Stimulated activated naive CD8-positive, alpha-beta T cell treated with anti-CD3 and anti-CD28 coated beads, Interleukin-15, Interleukin-2, amounts not matched to agents 100 ng/mL and 50 ng/mL, for 24 hours (primary cell): ENCODE results near the gene PDE7B.

Experiments
- H3K27ac Mint-ChIP-seq: one replicate; pipeline ENCODE4 v1.8.0; 2021; ENCODE audit warnings: mild to moderate bottlenecking, mixed read lengths
- H3K27me3 Mint-ChIP-seq: one replicate; pipeline ENCODE4 v1.8.0; 2021; ENCODE audit warnings: mixed read lengths
- H3K36me3 Mint-ChIP-seq: one replicate; pipeline ENCODE4 v1.8.0; 2021; ENCODE audit warnings: low read depth, mixed read lengths
- H3K4me1 Mint-ChIP-seq: one replicate; pipeline ENCODE4 v1.8.0; 2021; ENCODE audit warnings: low read depth, mixed read lengths
- H3K4me3 Mint-ChIP-seq: one replicate; pipeline ENCODE4 v1.8.0; 2021; ENCODE audit warnings: mild to moderate bottlenecking, mixed read lengths
- H3K9me3 Mint-ChIP-seq: one replicate; pipeline ENCODE4 v1.8.0; 2021; ENCODE audit warnings: mixed read lengths

Gene PDE7B

DNA sequence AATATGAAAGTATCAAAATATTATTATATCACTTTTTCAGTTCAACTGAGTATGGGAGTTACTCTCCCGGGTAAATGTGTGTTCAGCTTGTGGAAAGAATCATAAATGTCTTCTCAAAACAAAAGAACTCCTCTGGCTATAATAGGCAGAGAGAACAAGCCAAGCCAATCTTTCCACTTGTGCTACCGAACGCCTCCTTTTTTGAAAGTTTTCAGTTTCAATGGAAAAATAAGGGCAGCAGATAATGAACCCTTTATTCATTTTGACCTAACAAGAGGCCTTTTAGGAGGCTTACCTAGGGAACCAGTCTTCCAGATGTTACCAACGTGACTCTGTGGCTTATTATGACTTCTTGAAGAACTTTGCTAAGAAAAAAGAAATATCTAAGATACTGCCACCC, 67.5 kb downstream of the PDE7B start:
- H3K27ac Mint-ChIP-seq: peak overlapping the region; percentile 32
- no peaks in the 10 kb centered on the region for H3K36me3 Mint-ChIP-seq
- H3K9me3 Mint-ChIP-seq: no peaks in the 10 kb centered on the region
- H3K27me3 Mint-ChIP-seq: no peaks in the 10 kb centered on the region
- H3K4me1 Mint-ChIP-seq: peaks cover 36% of the 10 kb centered on the region
- H3K4me3 Mint-ChIP-seq: no peak overlapping the region

DNA sequence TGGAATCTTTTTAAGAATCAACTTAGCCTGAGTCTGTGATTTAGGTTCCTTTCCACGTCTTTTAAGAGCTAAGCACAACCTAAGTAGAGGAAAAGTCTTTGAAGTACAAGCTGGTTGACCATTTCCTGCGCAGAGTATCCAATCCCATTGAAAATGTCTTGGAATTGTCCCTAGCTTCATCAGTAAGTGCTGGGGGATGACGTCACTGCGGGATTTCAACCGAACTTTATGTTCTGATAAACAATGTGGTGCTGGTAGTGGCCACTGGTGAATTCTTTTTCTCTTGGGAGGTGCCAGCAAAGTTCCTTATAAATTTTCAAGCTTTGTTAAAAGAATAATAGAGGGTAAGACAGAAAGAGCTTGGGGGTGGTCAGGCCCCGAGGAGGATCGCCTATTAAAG, 69.2 kb downstream of the PDE7B start:
- Mint-ChIP-seq H3K36me3 (no peaks in the 10 kb centered on the region), H3K4me3 (no peak overlapping the region), H3K27ac (no peak overlapping the region), H3K9me3 (no peaks in the 10 kb centered on the region), H3K4me1 (peaks cover 30% of the 10 kb centered on the region), H3K27me3 (no peaks in the 10 kb centered on the region)

DNA sequence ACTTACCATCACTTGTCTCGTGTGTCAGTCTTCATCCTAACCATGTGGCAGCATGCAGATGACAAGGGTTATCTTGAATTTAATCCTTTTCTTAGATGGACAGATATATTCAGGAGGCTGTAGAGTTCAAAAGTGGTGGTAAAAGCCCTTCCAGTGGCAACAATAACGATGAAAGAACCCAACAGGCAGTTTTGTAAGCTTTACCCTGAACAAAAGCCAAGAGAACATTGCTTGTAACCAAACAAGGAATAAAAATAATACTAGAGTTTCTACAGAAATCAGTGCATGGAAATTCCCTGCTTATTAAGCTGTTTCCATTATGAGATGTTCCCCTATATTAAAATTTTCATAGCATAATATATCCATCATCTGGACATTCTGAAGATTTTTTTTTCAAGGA, 69.7 kb downstream of the PDE7B start:
- H3K4me1 Mint-ChIP-seq: peaks cover 30% of the 10 kb centered on the region
- no peaks in the 10 kb centered on the region for H3K36me3 Mint-ChIP-seq
- no peaks in the 10 kb centered on the region for H3K27me3 Mint-ChIP-seq
- H3K9me3 Mint-ChIP-seq: no peaks in the 10 kb centered on the region
- H3K27ac Mint-ChIP-seq: no peak overlapping the region
- no peak overlapping the region for H3K4me3 Mint-ChIP-seq

DNA sequence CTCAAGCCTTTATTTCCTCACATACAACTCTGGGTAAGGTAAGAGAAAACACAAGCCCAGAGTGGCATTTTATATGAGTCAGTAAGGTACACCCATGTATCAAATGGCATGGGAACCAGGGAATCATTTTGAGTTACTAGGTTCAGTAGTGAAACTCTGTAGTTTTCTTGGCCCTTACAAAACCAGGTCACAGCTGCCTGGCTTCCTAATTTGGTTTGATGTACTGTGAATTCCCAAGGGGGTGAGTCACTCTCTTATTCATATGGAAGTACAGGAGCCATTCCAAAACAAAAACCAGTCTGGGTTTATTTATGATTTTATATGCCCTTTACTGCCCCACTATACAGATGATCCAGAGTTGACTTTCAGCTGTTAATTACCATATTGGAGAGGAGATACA, 70.7 kb downstream of the PDE7B start:
- Mint-ChIP-seq H3K27me3 (no peaks in the 10 kb centered on the region), H3K27ac (no peak overlapping the region), H3K36me3 (no peaks in the 10 kb centered on the region), H3K4me1 (peaks cover 30% of the 10 kb centered on the region), H3K9me3 (no peaks in the 10 kb centered on the region), H3K4me3 (no peak overlapping the region)

DNA sequence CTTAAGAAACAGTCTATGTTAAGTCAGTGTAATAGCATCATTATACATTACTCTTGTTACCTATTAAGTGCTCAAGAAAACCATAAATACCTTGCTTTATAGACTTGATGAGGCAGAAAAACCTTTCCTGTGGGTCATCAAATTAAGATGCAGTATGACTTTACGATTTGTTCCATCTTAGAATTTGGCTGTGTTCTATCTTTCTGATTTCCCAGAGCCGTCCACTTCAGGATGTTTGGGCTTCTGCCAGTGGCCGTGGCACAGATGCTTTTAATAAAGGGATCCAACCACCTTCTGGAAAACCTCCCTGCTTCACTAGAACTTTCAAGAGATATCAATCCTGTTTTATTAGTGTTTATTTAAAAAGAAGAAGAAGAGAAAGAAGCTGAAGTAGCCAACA, 71.2 kb downstream of the PDE7B start:
- Mint-ChIP-seq H3K27me3 (no peaks in the 10 kb centered on the region), H3K36me3 (no peaks in the 10 kb centered on the region), H3K4me1 (peaks cover 30% of the 10 kb centered on the region), H3K27ac (no peak overlapping the region), H3K9me3 (no peaks in the 10 kb centered on the region), H3K4me3 (no peak overlapping the region)

DNA sequence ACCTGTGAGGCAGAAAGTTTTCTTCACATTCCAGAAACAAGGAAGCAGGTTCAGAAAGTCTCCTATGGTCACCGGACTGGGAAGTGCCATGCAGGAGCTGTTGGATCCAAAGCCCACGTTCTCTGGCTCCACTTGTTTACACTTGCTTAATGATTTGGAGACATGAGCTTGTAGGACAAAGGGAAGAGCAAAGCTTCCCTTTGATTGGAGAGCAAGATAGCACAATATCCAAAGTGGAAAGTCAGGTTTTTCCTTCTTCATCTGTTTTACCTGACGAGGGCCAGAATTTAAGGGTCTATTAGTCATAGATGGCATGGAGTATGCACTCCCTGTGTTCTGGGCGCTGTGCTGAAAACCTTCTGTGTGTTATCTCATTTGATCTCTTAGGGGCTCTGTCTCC, 81.2 kb downstream of the PDE7B start:
- H3K27me3 Mint-ChIP-seq: no peaks in the 10 kb centered on the region
- no peaks in the 10 kb centered on the region for H3K9me3 Mint-ChIP-seq
- H3K36me3 Mint-ChIP-seq: no peaks in the 10 kb centered on the region
- H3K27ac Mint-ChIP-seq: no peak overlapping the region
- H3K4me1 Mint-ChIP-seq: peaks cover 14% of the 10 kb centered on the region
- H3K4me3 Mint-ChIP-seq: no peak overlapping the region

- peaks cover 2% of the 10 kb centered on the region for H3K4me1 Mint-ChIP-seq
- H3K36me3 Mint-ChIP-seq: no peaks in the 10 kb centered on the region
Observed at GRCh38 chr6:135935941-135936601, 84.6 kb downstream of the PDE7B start.

GRCh38 chr6:135936606-135937005, 85.1 kb downstream of the PDE7B start:
- Mint-ChIP-seq H3K27ac (no peak overlapping the region), H3K27me3 (no peaks in the 10 kb centered on the region), H3K36me3 (no peaks in the 10 kb centered on the region), H3K4me3 (no peak overlapping the region), H3K9me3 (no peaks in the 10 kb centered on the region), H3K4me1 (no peaks in the 10 kb centered on the region)

More at GRCh38 chr6:135935941-135936601, 84.6 kb downstream of the PDE7B start:
- no peak overlapping the region for H3K4me3 Mint-ChIP-seq
- H3K27ac Mint-ChIP-seq: no peak overlapping the region
- no peaks in the 10 kb centered on the region for H3K27me3 Mint-ChIP-seq
- H3K9me3 Mint-ChIP-seq: no peaks in the 10 kb centered on the region

DNA sequence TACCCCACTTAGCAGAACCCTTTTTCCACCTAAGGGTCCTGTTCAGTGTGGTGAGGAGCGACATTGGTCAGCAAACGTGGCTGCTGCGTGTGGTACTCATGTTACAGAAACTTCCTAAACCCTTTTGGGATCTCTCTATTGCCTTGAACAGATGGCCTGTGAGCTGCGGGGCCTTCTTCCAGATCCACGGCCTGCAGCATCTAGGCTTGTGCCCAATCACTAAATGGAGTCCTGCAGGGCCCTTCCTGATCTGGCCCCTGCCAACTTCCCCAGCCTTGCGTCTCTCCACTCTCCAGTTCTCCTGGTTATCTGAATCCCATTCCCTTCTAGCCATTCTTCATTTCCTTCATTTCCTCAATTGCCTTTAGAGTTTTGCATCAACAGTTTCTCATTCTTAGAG, 85.6 kb downstream of the PDE7B start:
- no peaks in the 10 kb centered on the region for H3K9me3 Mint-ChIP-seq
- H3K27me3 Mint-ChIP-seq: no peaks in the 10 kb centered on the region
- H3K4me3 Mint-ChIP-seq: no peak overlapping the region
- H3K27ac Mint-ChIP-seq: no peak overlapping the region
- H3K4me1 Mint-ChIP-seq: no peaks in the 10 kb centered on the region
- no peaks in the 10 kb centered on the region for H3K36me3 Mint-ChIP-seq

- Mint-ChIP-seq H3K27me3 (no peaks in the 10 kb centered on the region), H3K4me1 (no peaks in the 10 kb centered on the region), H3K36me3 (no peaks in the 10 kb centered on the region), H3K4me3 (no peak overlapping the region), H3K9me3 (no peaks in the 10 kb centered on the region), H3K27ac (no peak overlapping the region)
Observed at GRCh38 chr6:135938576-135939207, 87.2 kb downstream of the PDE7B start.

DNA sequence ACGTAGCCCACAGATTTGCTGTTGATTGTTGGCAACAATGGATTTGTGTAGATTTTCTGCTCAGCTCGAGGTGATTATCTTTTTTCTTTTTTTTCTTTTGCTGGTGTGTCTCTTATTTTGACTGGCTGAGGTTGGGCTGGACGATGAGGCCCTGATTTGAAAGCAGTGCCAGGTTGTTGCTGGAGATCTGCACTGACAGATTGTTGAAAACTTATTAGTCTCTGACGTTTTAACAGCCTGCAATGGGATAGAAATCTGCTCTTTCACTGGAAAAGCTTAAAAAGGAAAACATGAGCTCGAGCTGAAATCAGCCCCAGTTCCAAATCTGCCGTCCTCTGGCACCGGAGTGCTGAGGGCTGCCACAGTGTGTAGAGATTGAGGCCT, 87.7 kb downstream of the PDE7B start:
- no peaks in the 10 kb centered on the region for H3K9me3 Mint-ChIP-seq
- H3K27me3 Mint-ChIP-seq: no peaks in the 10 kb centered on the region
- no peaks in the 10 kb centered on the region for H3K36me3 Mint-ChIP-seq
- H3K4me3 Mint-ChIP-seq: no peak overlapping the region
- H3K27ac Mint-ChIP-seq: no peak overlapping the region
- H3K4me1 Mint-ChIP-seq: no peaks in the 10 kb centered on the region

DNA sequence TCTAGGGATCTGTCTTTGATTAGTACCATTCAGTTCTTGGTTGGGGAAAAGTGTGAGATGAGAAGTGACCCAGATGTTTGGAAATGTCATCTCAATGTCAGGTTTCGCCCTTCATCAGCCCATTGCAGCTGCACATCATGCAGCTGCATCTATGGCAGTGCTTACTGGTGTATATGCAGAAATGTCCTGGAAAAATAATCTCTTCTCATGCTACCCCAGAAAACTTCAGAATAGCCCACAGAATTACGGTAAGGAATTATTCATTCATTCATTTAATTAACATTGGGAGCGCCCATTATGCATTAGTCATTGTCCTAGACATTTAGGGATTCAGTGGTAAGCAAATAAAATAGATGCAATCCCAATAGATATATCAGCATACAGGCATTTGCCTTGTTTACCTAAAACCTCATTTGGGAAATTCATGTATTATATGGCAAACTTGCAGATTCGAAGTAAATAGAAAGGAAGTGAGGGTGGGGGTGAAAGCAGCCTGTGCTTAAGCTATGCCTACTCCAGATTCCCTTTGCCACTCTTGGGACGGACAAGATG, 89.2 kb downstream of the PDE7B start:
- Mint-ChIP-seq H3K4me3 (no peak overlapping the region), H3K9me3 (no peaks in the 10 kb centered on the region), H3K4me1 (no peaks in the 10 kb centered on the region), H3K27me3 (no peaks in the 10 kb centered on the region), H3K36me3 (no peaks in the 10 kb centered on the region), H3K27ac (no peak overlapping the region)

DNA sequence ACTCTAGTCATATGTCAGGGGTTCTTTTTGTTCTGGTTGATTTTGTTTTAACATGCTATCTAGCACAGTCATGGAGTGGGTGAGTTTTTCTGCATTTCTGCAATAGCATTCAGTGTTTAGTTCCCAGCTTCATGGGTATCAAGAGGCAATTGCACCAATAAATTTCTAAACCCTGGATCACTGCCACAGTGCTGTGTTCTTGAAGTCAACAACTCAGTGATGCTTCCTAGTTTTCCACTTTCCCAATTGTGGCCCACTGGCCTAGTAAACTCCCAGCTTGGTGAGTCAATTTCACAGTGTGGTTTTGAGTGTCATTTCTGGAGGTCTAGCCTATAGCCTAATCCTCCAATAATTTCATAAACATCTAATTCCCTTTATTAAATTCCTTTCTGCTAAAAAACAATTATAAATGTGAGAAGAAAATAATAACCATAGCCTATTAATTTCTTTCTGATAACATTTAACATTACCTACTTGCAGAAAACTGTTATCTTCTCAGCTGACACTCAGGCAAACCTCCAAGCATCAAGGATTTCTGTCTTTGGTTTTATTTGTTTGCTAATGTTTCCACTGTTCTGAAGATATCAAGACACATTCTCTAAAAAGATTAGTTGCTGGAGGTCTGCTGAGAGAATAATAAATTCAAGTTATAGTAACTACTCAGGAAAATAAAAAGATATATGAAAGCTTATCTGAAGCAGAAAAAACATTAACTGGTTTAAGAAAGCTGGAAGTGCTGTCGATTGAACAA, 89.9 kb downstream of the PDE7B start:
- Mint-ChIP-seq H3K27me3 (no peaks in the 10 kb centered on the region), H3K4me1 (no peaks in the 10 kb centered on the region), H3K36me3 (no peaks in the 10 kb centered on the region), H3K4me3 (no peak overlapping the region), H3K9me3 (no peaks in the 10 kb centered on the region), H3K27ac (no peak overlapping the region)

DNA sequence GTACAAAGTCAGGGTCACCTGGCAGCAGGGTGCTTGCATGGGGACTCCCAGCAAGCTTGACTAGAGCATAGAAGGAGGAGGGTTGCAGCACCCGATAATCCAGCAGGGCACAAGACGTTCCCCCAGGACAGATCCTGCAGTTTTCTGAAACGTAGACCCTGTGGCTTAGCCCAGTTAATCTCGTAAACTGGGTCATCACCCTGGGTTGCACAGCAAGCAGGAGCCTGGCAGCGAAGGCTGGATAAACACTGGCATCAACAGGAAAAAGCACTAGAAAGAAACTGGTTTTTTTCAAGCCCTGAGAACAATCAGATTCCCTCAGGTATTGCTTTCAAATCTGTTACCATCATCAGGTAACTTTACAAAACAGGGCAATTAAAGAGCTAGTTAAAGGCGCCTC, 92.6 kb downstream of the PDE7B start:
- no peaks in the 10 kb centered on the region for H3K36me3 Mint-ChIP-seq
- no peaks in the 10 kb centered on the region for H3K4me1 Mint-ChIP-seq
- H3K27me3 Mint-ChIP-seq: no peaks in the 10 kb centered on the region
- H3K9me3 Mint-ChIP-seq: no peaks in the 10 kb centered on the region
- H3K4me3 Mint-ChIP-seq: no peak overlapping the region
- H3K27ac Mint-ChIP-seq: no peak overlapping the region

GRCh38 chr6:135946674-135947073, 95.2 kb downstream of the PDE7B start:
- no peaks in the 10 kb centered on the region for H3K36me3 Mint-ChIP-seq
- H3K4me3 Mint-ChIP-seq: no peak overlapping the region
- H3K27ac Mint-ChIP-seq: no peak overlapping the region
- H3K27me3 Mint-ChIP-seq: no peaks in the 10 kb centered on the region
- H3K9me3 Mint-ChIP-seq: no peaks in the 10 kb centered on the region
- H3K4me1 Mint-ChIP-seq: no peaks in the 10 kb centered on the region
